ENCODE measurements around the gene RAB11FIP3. TPM values are rescaled to one million over a fixed set of nuclear protein-coding genes. Genes with fewer than 3 reads are reported as not detected.

The RAB11FIP3 gene
- total and polyA plus RNA-seq, 9 of the 15 experiments (the other 6 are each of a cell fraction or from before 2014, with no cell fraction given), result 0.46 to 13.1 (median 4.3) TPM

GRCh38 chr16:381789-382717 is 43.4 kb upstream of the RAB11FIP3 start, which contains the start of gene PGAP6 (continued):
- TF ChIP-seq SAP30 (IDR thresholded peaks at IDR 0.05; ENCODE audit: borderline replicate concordance, insufficient read depth, low read depth, low read length, poor library complexity, severe bottlenecking), result no peak
- no peak for TF ChIP-seq ZNF175 (CRISPR knock-in tag; IDR thresholded peaks at IDR 0.05; ENCODE audit: low read depth)
- no peak for TF ChIP-seq E2F6 (IDR thresholded peaks at IDR 0.05; ENCODE audit: borderline replicate concordance in 1 of 2, extremely low read depth in 1 of 2, insufficient read depth in 1 of 2, insufficient read length in 1 of 2, low read depth in 1 of 2, low read length in 1 of 2, poor library complexity in 1 of 2, severe bottlenecking in 1 of 2)
- TF ChIP-seq NFIX (CRISPR knock-in tag; IDR thresholded peaks at IDR 0.05; ENCODE audit: low read depth), result no peak
- TF ChIP-seq ATF4 (CRISPR knock-in tag; IDR thresholded peaks at IDR 0.05), result no peak
- TF ChIP-seq BRCA1 (IDR thresholded peaks at IDR 0.05), result no peak
- no peak for TF ChIP-seq BRCA1 (CRISPR knock-in tag; IDR thresholded peaks at IDR 0.05)
- no peak for TF ChIP-seq EWSR1 (IDR thresholded peaks at IDR 0.05; ENCODE audit: borderline replicate concordance, low read depth, partially characterized antibody)
- no peak for TF ChIP-seq ELK3 (CRISPR knock-in tag; IDR thresholded peaks at IDR 0.05)
- TF ChIP-seq ELF2 (CRISPR knock-in tag; IDR thresholded peaks at IDR 0.05), result no peak
- TF ChIP-seq GABPB1 (CRISPR knock-in tag; IDR thresholded peaks at IDR 0.05), result peak; percentile 16; the same call in 1 of the 2 replicates
- TF ChIP-seq HDAC1 (IDR thresholded peaks at IDR 0.05), result peak in 1 of 2 experiments; percentile 42; a peak in 1 of 4 replicates
- no peak for TF ChIP-seq ZNF398 (CRISPR knock-in tag; IDR thresholded peaks at IDR 0.05)
- no peak for TF ChIP-seq RBM17 (IDR thresholded peaks at IDR 0.05; ENCODE audit: borderline replicate concordance, low read depth, low read length)
- TF ChIP-seq TARDBP (IDR thresholded peaks at IDR 0.05), result peak; percentile 57; the same call in 1 of the 2 replicates
- TF ChIP-seq TCF15 (CRISPR knock-in tag; IDR thresholded peaks at IDR 0.05), result no peak
- no peak for TF ChIP-seq IFI16 (CRISPR knock-in tag; IDR thresholded peaks at IDR 0.05)
- TF ChIP-seq ASH1L (IDR thresholded peaks at IDR 0.05; ENCODE audit: borderline replicate concordance, low read depth, partially characterized antibody), result no peak
- 0 out of 2 replicates have a peak, but pooled peaks have one; percentile 26 for TF ChIP-seq RAD51 (IDR thresholded peaks at IDR 0.05; ENCODE audit: borderline replicate concordance, low read depth)
- TF ChIP-seq RBBP5 (IDR thresholded peaks at IDR 0.05; ENCODE audit: borderline replicate concordance, insufficient read depth, low read length, poor library complexity, severe bottlenecking), result peak; percentile 52
- no peak for TF ChIP-seq TRIM24 (IDR thresholded peaks at IDR 0.05)

Data from K562 (cell line).